ENCODE data around the gene PODXL2. TPM values are rescaled to one million over a fixed set of nuclear protein-coding genes. Genes with fewer than 3 reads are reported as not detected.

The PODXL2 gene
- polyA plus RNA-seq, 1 donor (not counting 4 experiments of a cell fraction or from before 2014, with no cell fraction given), result 1.6 TPM

DNA sequence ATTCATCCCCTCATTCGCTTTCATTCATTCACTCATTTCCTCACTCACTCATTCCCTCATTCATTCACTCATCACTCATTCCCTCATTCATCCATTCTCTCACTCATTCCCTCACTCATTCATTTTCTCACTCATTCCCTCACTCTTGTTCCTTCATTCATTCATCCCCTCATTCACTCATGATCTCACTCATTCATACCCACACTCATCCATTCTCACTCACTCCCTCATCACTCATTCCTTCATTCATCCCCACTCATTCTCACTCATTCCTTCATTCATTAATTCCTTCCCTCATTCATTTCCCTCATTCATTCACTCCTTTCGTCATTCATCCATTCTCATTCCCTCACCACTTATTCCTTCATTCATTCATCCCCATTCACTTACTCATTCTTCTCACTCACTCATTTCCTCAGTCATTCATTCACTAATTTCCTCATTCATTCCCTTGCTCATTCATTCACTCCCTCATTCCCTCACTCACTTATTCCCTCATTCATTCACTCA, 58.3 kb downstream of the PODXL2 start:
- peaks cover 30% of the 10 kb centered on the region for H3K4me1 ChIP-seq (ENCODE audit: control insufficient read depth, extremely low read depth, insufficient read depth, low read length)
- H3K9me3 ChIP-seq (ENCODE audit: control insufficient read depth, low read depth, low read length), result no peaks in the 10 kb centered on the region
- no peak overlapping the region for H2AFZ ChIP-seq (ENCODE audit: control insufficient read depth, low read length)
- H3K4me2 ChIP-seq (ENCODE audit: control insufficient read depth, extremely low read depth, insufficient read depth, low read depth, low read length), result no peak overlapping the region
- H3K27me3 ChIP-seq (ENCODE audit: control insufficient read depth, extremely low read depth, insufficient read depth, low read length), result no peaks in the 10 kb centered on the region
- FAIRE-seq, result no peak
- no peaks in the 10 kb centered on the region for H3K9me1 ChIP-seq (ENCODE audit: control insufficient read depth, extremely low read depth, insufficient read depth, low read length)
- DNase-seq (ENCODE audit: low read depth, low spot score), result no peak
- no peaks in the 10 kb centered on the region for H3K79me2 ChIP-seq (ENCODE audit: control insufficient read depth, insufficient read depth, low read length)
- TF ChIP-seq EZH2 (IDR thresholded peaks at IDR 0.05; ENCODE audit: low read length), result no peak
- no peak for TF ChIP-seq CTCF (optimal IDR thresholded peaks at IDR 0.05 in 1 of 3, IDR thresholded peaks at IDR 0.05 in 1 of 3, conservative IDR thresholded peaks at IDR 0.05 in 1 of 3; ENCODE audit: extremely low read depth in 1 of 3, insufficient read depth in 2 of 3, low read length in 3 of 3)
- H3K4me3 ChIP-seq (ENCODE audit: control insufficient read depth in 2 of 3, extremely low read depth in 1 of 3, insufficient read depth in 2 of 3, low read depth in 1 of 3, low read length in 3 of 3), result no peak overlapping the region
- H3K9ac ChIP-seq (ENCODE audit: control insufficient read depth, extremely low read depth, insufficient read depth, low read length), result no peak overlapping the region
- H3K27ac ChIP-seq (ENCODE audit: control insufficient read depth, insufficient read depth, low read length), result no peak overlapping the region
- H4K20me1 ChIP-seq (ENCODE audit: control insufficient read depth, extremely low read depth, insufficient read depth, low read length), result no peaks in the 10 kb centered on the region
- H3K36me3 ChIP-seq (ENCODE audit: control insufficient read depth in 2 of 2, extremely low read depth in 1 of 2, insufficient read depth in 2 of 2, low read length in 2 of 2), result no peaks in the 10 kb centered on the region
- dilution Hi-C loops (cut with MboI; ENCODE audit: extremely low pct_ligation_motif_present, low sequenced_read_pairs), result no loop called here

GRCh38 chr3:127688022-127688415, 59.0 kb downstream of the PODXL2 start:
- dilution Hi-C loops (cut with MboI; ENCODE audit: extremely low pct_ligation_motif_present, low sequenced_read_pairs), result no loop called here
- H3K27ac ChIP-seq (ENCODE audit: control insufficient read depth, insufficient read depth, low read length), result no peak overlapping the region
- no peak for FAIRE-seq

More at GRCh38 chr3:127688022-127688415, 59.0 kb downstream of the PODXL2 start:
- H3K9ac ChIP-seq (ENCODE audit: control insufficient read depth, extremely low read depth, insufficient read depth, low read length), result no peak overlapping the region
- H3K9me3 ChIP-seq (ENCODE audit: control insufficient read depth, low read depth, low read length), result no peaks in the 10 kb centered on the region
- TF ChIP-seq CTCF (optimal IDR thresholded peaks at IDR 0.05 in 1 of 3, IDR thresholded peaks at IDR 0.05 in 1 of 3, conservative IDR thresholded peaks at IDR 0.05 in 1 of 3; ENCODE audit: extremely low read depth in 1 of 3, insufficient read depth in 2 of 3, low read length in 3 of 3) (no peak), EZH2 (IDR thresholded peaks at IDR 0.05; ENCODE audit: low read length) (no peak)
- H3K4me1 ChIP-seq (ENCODE audit: control insufficient read depth, extremely low read depth, insufficient read depth, low read length), result peaks cover 30% of the 10 kb centered on the region
- no peaks in the 10 kb centered on the region for H3K27me3 ChIP-seq (ENCODE audit: control insufficient read depth, extremely low read depth, insufficient read depth, low read length)
- no peaks in the 10 kb centered on the region for H4K20me1 ChIP-seq (ENCODE audit: control insufficient read depth, extremely low read depth, insufficient read depth, low read length)
- H3K79me2 ChIP-seq (ENCODE audit: control insufficient read depth, insufficient read depth, low read length), result no peaks in the 10 kb centered on the region
- H3K4me3 ChIP-seq (ENCODE audit: control insufficient read depth in 2 of 3, extremely low read depth in 1 of 3, insufficient read depth in 2 of 3, low read depth in 1 of 3, low read length in 3 of 3), result no peak overlapping the region
- H3K9me1 ChIP-seq (ENCODE audit: control insufficient read depth, extremely low read depth, insufficient read depth, low read length), result no peaks in the 10 kb centered on the region
- no peak overlapping the region for H3K4me2 ChIP-seq (ENCODE audit: control insufficient read depth, extremely low read depth, insufficient read depth, low read depth, low read length)
- DNase-seq (ENCODE audit: low read depth, low spot score), result no peak
- no peaks in the 10 kb centered on the region for H3K36me3 ChIP-seq (ENCODE audit: control insufficient read depth in 2 of 2, extremely low read depth in 1 of 2, insufficient read depth in 2 of 2, low read length in 2 of 2)
- no peak overlapping the region for H2AFZ ChIP-seq (ENCODE audit: control insufficient read depth, low read length)

Data from keratinocyte (primary cell).